Panc1 (cell line): ENCODE results near the gene RNPS1. TPM values are rescaled to one million over a fixed set of nuclear protein-coding genes. Genes with fewer than 3 reads are reported as not detected.
A peak's percentile ranks its signal among the peaks of the same experiment; 100 is the strongest.

ENCODE experiments used
- ATAC-seq: fragments of 200-7000 bp; cut with Tn5 transposase; 2 replicates; pipeline ENCODE4 v1.9.1; 2020; ENCODE audit warnings: mild to moderate bottlenecking, moderate library complexity
- BruUV-seq: library from RNA; stranded (reverse); fragments of 400-500 nt; replicated peaks from 2 replicates; lab custom pipeline; 2021; lab: Mats Ljungman, UMichigan
- CTCF ChIA-PET: fragments of 300-600 bp; sonication (Branson Sonifier 250); formaldehyde crosslinking; loops from one replicate; lab custom pipeline; 2022; ENCODE audit warnings: antibody characterized with exemption; lab: Charles Lee
- POLR2A ChIA-PET: fragments of 300-600 bp; sonication (Branson Sonifier 250); formaldehyde crosslinking; loops from one replicate; lab custom pipeline; 2022; ENCODE audit warnings: antibody characterized with exemption; lab: Charles Lee
- DNase-seq: peaks from one replicate; pipeline ENCODE4 v3.0.0-alpha.2; 2010; ENCODE audit warnings: low read depth, low spot score
- H3K27ac ChIP-seq: 2 replicates; pipeline ENCODE4 v1.5.1; 2011; ENCODE audit warnings: mild to moderate bottlenecking, low read length, inconsistent platforms
- H3K27me3 ChIP-seq: fragments of 200-500 bp; sonication (Bioruptor generic); 2 replicates; pipeline ENCODE4 v1.6.0; 2014; ENCODE audit warnings: low read length, inconsistent platforms; ENCODE audit not compliant: control insufficient read depth, insufficient read depth
- H3K36me3 ChIP-seq: fragments of 200-500 bp; sonication (Bioruptor generic); 2 replicates; pipeline ENCODE4 v1.5.1; 2014; ENCODE audit warnings: inconsistent platforms, mild to moderate bottlenecking, low read length, moderate library complexity; ENCODE audit not compliant: control insufficient read depth, insufficient read depth
- H3K4me1 ChIP-seq: 2 replicates; pipeline ENCODE4 v1.5.1; 2011; ENCODE audit warnings: inconsistent platforms, mild to moderate bottlenecking, low read length, moderate library complexity; ENCODE audit not compliant: control insufficient read depth, insufficient read depth
- H3K4me3 ChIP-seq, 2 experiments: 2 replicates each; pipeline ENCODE4 v1.5.1; 2011 to 2012; ENCODE audit warnings: low read depth in 2 of 2, low read length in 2 of 2, mild to moderate bottlenecking in 2 of 2, inconsistent platforms in 1 of 2, moderate library complexity in 1 of 2
- H3K9me3 ChIP-seq: fragments of 200-500 bp; sonication (Bioruptor generic); 2 replicates; pipeline ENCODE4 v1.5.1; 2014; ENCODE audit warnings: low read depth, mild to moderate bottlenecking, inconsistent platforms, low read length, moderate library complexity; ENCODE audit not compliant: control insufficient read depth, insufficient read depth
- CTCF ChIP-seq: fragments of 450-650 bp; IDR thresholded peaks from 2 replicates; pipeline ENCODE4 v1.5.1; 2017; ENCODE audit warnings: mild to moderate bottlenecking
- POLR2AphosphoS5 ChIP-seq: IDR thresholded peaks from 2 replicates; pipeline ENCODE4 v1.6.1; 2012; ENCODE audit warnings: mild to moderate bottlenecking, low read depth, low read length, moderate library complexity
- REST ChIP-seq, 2 experiments: IDR thresholded peaks; 2 replicates each; pipeline ENCODE4 v1.6.1; 2011 to 2012; ENCODE audit warnings: low read depth in 2 of 2, control low read depth in 1 of 2, low read length in 1 of 2, mild to moderate bottlenecking in 1 of 2, moderate library complexity in 1 of 2; ENCODE audit not compliant: insufficient read depth in 1 of 2
- SIN3A ChIP-seq: IDR thresholded peaks from 2 replicates; pipeline ENCODE4 v1.6.1; 2012; ENCODE audit warnings: low read depth, mild to moderate bottlenecking, low read length, moderate library complexity, borderline replicate concordance; ENCODE audit not compliant: insufficient read depth
- TCF7L2 ChIP-seq: IDR thresholded peaks from 2 replicates; pipeline ENCODE4 v1.6.1; 2011; ENCODE audit warnings: mild to moderate bottlenecking, low read depth, low read length, inconsistent platforms
- in situ Hi-C: cut with HindIII; loops from 2 replicates; pipeline ENCODE4 v1.10.0; 2016; ENCODE audit warnings: low sequenced_read_pairs, low pct_unique_long_range_greater_than_20kb
- intact Hi-C: fragments of 100-400 bp; cut with micrococcal nuclease; formaldehyde crosslinking; loops from one replicate; pipeline ENCODE4 v1.10.0; 2022; ENCODE audit not compliant: unreplicated experiment
- total RNA-seq: library from RNA; stranded (reverse); gene quantifications from one replicate; pipeline ENCODE4 v1.2.1, GENCODE V29; 2021; ENCODE audit not compliant: unreplicated experiment

The RNPS1 gene
- total RNA-seq, 1 experiment from 2014 or later = 249 TPM

- peaks cover 2% of the 10 kb centered on the region for H3K36me3 ChIP-seq
- ATAC-seq = no peak
- DNase-seq = no peak
- in situ Hi-C loops = no loop called here
- no peak overlapping the region for H3K4me3 ChIP-seq
- ChIA-PET POLR2A (no interaction called here), CTCF (no interaction called here)
- intact Hi-C loops = no loop called here
- no peaks in the 10 kb centered on the region for H3K27me3 ChIP-seq
- no TSS peak for BruUV-seq
- TF ChIP-seq POLR2AphosphoS5 (no peak), SIN3A (no peak), TCF7L2 (no peak), CTCF (no peak), REST (IDR thresholded peaks at IDR 0.05; ENCODE audit: insufficient read depth in 1 of 2, low read depth in 2 of 2, low read length in 1 of 2) (no peak)
- H3K9me3 ChIP-seq = no peaks in the 10 kb centered on the region
- H3K27ac ChIP-seq = no peak overlapping the region
- 0 out of 2 replicates have a peak, but pooled peaks cover 3% of the 10 kb centered on the region for H3K4me1 ChIP-seq
These were observed 22.8 kb downstream of the RNPS1 start for GRCh38 chr16:2244926-2245795.

GRCh38 chr16:2244301-2244700 is 23.6 kb downstream of the RNPS1 start:
- DNase-seq (no peak), ATAC-seq (peak; percentile 36)
- H3K9me3 ChIP-seq = no peaks in the 10 kb centered on the region
- intact Hi-C loops = no loop called here
- BruUV-seq = no TSS peak
- H3K4me1 ChIP-seq = peaks cover 2% of the 10 kb centered on the region; the same call in 1 of the 2 replicates
- ChIA-PET POLR2A (no interaction called here), CTCF (no interaction called here)
- H3K27me3 ChIP-seq = no peaks in the 10 kb centered on the region
- H3K36me3 ChIP-seq = peaks cover 2% of the 10 kb centered on the region
- H3K4me3 ChIP-seq = no peak overlapping the region
- H3K27ac ChIP-seq = no peak overlapping the region
- TF ChIP-seq CTCF (peak; percentile 51; the same call in 1 of the 2 replicates), SIN3A (no peak)
- in situ Hi-C loops = no loop called here
